Measurements from ENCODE around the gene SLAMF7. TPM values are rescaled to one million over a fixed set of nuclear protein-coding genes. Genes with fewer than 3 reads are reported as not detected.
"Not testable (repeated sequence)": the region's sequence is repeated elsewhere in the genome, so short reads cannot be mapped to it uniquely, and the experiment has no call there.

The SLAMF7 gene
- total and polyA plus RNA-seq, 10 of the 15 experiments (the other 5 are each of a cell fraction or from before 2014, with no cell fraction given): 66.6 to 284 (median 108) TPM

DNA sequence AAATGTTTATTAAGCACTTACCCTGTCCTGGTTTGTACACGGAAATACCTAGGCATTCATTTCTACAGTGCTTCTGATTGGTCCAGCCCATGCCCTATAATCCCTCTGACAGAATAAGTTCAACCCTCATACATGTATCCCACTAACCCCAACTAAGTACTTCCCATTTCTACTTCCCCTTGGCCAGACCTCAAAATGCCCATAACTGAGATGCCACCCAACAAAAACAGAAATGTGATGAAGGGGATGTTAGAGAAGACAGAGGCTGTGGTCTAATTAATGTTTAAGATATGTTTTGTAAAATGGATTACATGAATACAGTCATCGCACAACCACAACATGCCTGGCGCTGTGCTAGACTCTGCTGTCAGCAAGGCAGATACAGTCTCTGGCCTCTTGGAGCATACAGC is 33.8 kb upstream of the SLAMF7 start:
- H3K9me3 ChIP-seq (replicated peaks; ENCODE audit: control insufficient read depth, insufficient read depth, low read length); H3K4me1 ChIP-seq (ENCODE audit: control insufficient read depth, insufficient read depth, low read length); H2AFZ ChIP-seq (ENCODE audit: control insufficient read depth, low read depth, low read length); in situ Hi-C loops (cut with MboI); H3K27me3 ChIP-seq (replicated peaks in 1 of 2; ENCODE audit: control insufficient read depth in 2 of 2, insufficient read depth in 2 of 2, low read length in 1 of 2); FAIRE-seq; BruUV-seq (replicated peaks); H4K20me1 ChIP-seq (ENCODE audit: control insufficient read depth, insufficient read depth); DNase-seq (ENCODE audit: low read depth, low spot score): not testable (repeated sequence)
- H3K36me3 ChIP-seq (ENCODE audit: control insufficient read depth in 2 of 2, insufficient read depth in 2 of 2, low read length in 1 of 2): peaks cover 6 to 16% of the 10 kb centered on the region in 2 experiments; a peak in 3 of 4 replicates
- SMC1A ChIA-PET (ENCODE audit: uncharacterized antibody, unreplicated experiment): interaction anchor here (1.2 to 7.6 kb wide), 8 partner anchors 20 to 247 kb away, joined by 5 to 82 read pairs (median 8); partner anchors contain the start of gene SLAMF7
- peak overlapping the region; percentile 40; the same call in 1 of the 2 replicates for H3K9ac ChIP-seq (ENCODE audit: control insufficient read depth, insufficient read depth, low read length)
- peak; percentile 37 for ATAC-seq
- 54% methylated on average over 3 of the region's 3 CpGs for WGBS (ENCODE audit: insufficient coverage, insufficient replicate concordance, low lambda C conversion rate, missing lambda C conversion rate)
- H3K4me2 ChIP-seq (ENCODE audit: control insufficient read depth, insufficient read depth): peak overlapping the region; percentile 88
- POLR2A ChIA-PET: interaction anchor here (0.6 to 2.2 kb wide), 6 partner anchors 9 to 74 kb away, joined by 3 to 11 read pairs (median 3); no protein-coding TSS in a partner anchor
- intact Hi-C loops (cut with micrococcal nuclease; ENCODE audit: unreplicated experiment): loop anchor here (5.0 kb wide), 1 partner anchor 58 kb away; the partner anchor contains the start of gene SLAMF1
- TF ChIP-seq IKZF1 (conservative IDR thresholded peaks at IDR 0.05): 0 out of 2 replicates have a peak, but pooled peaks have one; percentile 32
- TF ChIP-seq, protein P1, sequence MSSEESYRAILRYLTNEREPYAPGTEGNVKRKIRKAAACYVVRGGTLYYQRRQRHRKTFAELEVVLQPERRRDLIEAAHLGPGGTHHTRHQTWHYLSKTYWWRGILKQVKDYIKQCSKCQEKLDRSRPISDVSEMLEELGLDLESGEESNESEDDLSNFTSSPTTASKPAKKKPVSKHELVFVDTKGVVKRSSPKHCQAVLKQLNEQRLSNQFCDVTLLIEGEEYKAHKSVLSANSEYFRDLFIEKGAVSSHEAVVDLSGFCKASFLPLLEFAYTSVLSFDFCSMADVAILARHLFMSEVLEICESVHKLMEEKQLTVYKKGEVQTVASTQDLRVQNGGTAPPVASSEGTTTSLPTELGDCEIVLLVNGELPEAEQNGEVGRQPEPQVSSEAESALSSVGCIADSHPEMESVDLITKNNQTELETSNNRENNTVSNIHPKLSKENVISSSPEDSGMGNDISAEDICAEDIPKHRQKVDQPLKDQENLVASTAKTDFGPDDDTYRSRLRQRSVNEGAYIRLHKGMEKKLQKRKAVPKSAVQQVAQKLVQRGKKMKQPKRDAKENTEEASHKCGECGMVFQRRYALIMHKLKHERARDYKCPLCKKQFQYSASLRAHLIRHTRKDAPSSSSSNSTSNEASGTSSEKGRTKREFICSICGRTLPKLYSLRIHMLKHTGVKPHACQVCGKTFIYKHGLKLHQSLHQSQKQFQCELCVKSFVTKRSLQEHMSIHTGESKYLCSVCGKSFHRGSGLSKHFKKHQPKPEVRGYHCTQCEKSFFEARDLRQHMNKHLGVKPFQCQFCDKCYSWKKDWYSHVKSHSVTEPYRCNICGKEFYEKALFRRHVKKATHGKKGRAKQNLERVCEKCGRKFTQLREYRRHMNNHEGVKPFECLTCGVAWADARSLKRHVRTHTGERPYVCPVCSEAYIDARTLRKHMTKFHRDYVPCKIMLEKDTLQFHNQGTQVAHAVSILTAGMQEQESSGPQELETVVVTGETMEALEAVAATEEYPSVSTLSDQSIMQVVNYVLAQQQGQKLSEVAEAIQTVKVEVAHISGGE (CRISPR knock-in tag; IDR thresholded peaks at IDR 0.05): peak; percentile 32; the same call in 1 of the 2 replicates
- 0 out of 2 replicates have a peak, but pooled peaks have one; percentile 42 for TF ChIP-seq POLR2AphosphoS5 (IDR thresholded peaks at IDR 0.05; ENCODE audit: low read length)
- H3K4me3 ChIP-seq: peak overlapping the region; percentile 59
- H3K27ac ChIP-seq (ENCODE audit: control insufficient read depth, insufficient read depth): peak overlapping the region; percentile 3
- RAD21 ChIA-PET (ENCODE audit: unreplicated experiment): interaction anchor here (0.7 to 5.4 kb wide), 9 partner anchors 9 to 381 kb away, joined by 3 to 42 read pairs (median 4); partner anchors contain the start of gene LY9
- CTCF ChIA-PET: interaction anchor here (0.7 to 5.7 kb wide), 7 partner anchors 18 to 86 kb away, joined by 3 to 59 read pairs (median 10); no protein-coding TSS in a partner anchor
- peaks cover 97% of the 10 kb centered on the region for H3K79me2 ChIP-seq (ENCODE audit: control insufficient read depth, insufficient read depth, low read length)

Data from GM12878 (cell line).